Stomach (tissue), 4 donors: ENCODE measurements around the gene ZNF581.

ENCODE experiments used
- POLR2AphosphoS5 ChIP-seq, 3 donors: sonication (generic); formaldehyde crosslinking; IDR thresholded peaks; one replicate each; pipeline ENCODE4 v1.6.1; 2016; ENCODE audit warnings: antibody characterized with exemption in 3 of 3
- TF ChIP-seq, protein P1 (sequence below), 7 experiments: fragments of 450-650 bp in 4 of 7; fragments of 200-600 bp in 3 of 7; sonication (generic) in 3 of 7; IDR thresholded peaks; one replicate each; pipeline ENCODE4 v1.5.1; 2016 to 2019; ENCODE audit warnings: antibody characterized with exemption in 7 of 7, control low read depth in 2 of 7, mild to moderate bottlenecking in 1 of 7

DNA sequence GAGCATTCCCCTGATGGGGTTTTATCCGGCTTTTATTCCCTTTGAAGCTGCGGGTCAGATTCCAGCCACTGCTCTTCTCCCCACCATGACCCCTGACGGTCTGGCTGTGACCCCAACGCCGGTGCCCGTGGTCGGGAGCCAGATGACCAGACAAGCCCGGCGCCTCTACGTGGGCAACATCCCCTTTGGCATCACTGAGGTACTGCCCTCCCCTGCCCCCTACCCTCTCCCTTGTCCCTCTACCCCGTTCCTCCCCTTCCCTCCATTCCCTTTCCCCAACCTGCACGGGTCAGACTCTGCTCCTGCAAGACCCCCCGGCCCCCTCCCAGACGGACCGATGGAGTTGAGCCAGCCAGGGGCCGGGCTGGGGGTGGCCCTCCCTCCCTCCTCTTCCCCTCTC lies 17.5 kb downstream of the ZNF581 start:
- TF ChIP-seq, protein P1, sequence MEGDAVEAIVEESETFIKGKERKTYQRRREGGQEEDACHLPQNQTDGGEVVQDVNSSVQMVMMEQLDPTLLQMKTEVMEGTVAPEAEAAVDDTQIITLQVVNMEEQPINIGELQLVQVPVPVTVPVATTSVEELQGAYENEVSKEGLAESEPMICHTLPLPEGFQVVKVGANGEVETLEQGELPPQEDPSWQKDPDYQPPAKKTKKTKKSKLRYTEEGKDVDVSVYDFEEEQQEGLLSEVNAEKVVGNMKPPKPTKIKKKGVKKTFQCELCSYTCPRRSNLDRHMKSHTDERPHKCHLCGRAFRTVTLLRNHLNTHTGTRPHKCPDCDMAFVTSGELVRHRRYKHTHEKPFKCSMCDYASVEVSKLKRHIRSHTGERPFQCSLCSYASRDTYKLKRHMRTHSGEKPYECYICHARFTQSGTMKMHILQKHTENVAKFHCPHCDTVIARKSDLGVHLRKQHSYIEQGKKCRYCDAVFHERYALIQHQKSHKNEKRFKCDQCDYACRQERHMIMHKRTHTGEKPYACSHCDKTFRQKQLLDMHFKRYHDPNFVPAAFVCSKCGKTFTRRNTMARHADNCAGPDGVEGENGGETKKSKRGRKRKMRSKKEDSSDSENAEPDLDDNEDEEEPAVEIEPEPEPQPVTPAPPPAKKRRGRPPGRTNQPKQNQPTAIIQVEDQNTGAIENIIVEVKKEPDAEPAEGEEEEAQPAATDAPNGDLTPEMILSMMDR (IDR thresholded peaks at IDR 0.05): no peak
- TF ChIP-seq POLR2AphosphoS5 (IDR thresholded peaks at IDR 0.05): no peak
